Astrocyte of the cerebellum (primary cell): Measurements from ENCODE around the gene CACNA1A.
A peak's percentile ranks its signal among the peaks of the same experiment; 100 is the strongest.

Experiments
- DNase-seq: peaks from one replicate; pipeline ENCODE4 v3.0.0-alpha.2; 2011; ENCODE audit warnings: low read depth
- H3K4me3 ChIP-seq: 2 replicates; pipeline ENCODE4 v1.5.1; 2011; ENCODE audit warnings: mild to moderate bottlenecking, low read depth, low read length, moderate library complexity
- in situ Hi-C: cut with HindIII; loops from 2 replicates; pipeline ENCODE4 v1.10.0; 2017; ENCODE audit warnings: low sequenced_read_pairs
- TF ChIP-seq, protein P1 (sequence below): IDR thresholded peaks from 2 replicates; pipeline ENCODE4 v1.5.1; 2012; ENCODE audit warnings: low read length, low read depth, moderate library complexity, mild to moderate bottlenecking; ENCODE audit errors: missing control alignments

Gene CACNA1A

DNA sequence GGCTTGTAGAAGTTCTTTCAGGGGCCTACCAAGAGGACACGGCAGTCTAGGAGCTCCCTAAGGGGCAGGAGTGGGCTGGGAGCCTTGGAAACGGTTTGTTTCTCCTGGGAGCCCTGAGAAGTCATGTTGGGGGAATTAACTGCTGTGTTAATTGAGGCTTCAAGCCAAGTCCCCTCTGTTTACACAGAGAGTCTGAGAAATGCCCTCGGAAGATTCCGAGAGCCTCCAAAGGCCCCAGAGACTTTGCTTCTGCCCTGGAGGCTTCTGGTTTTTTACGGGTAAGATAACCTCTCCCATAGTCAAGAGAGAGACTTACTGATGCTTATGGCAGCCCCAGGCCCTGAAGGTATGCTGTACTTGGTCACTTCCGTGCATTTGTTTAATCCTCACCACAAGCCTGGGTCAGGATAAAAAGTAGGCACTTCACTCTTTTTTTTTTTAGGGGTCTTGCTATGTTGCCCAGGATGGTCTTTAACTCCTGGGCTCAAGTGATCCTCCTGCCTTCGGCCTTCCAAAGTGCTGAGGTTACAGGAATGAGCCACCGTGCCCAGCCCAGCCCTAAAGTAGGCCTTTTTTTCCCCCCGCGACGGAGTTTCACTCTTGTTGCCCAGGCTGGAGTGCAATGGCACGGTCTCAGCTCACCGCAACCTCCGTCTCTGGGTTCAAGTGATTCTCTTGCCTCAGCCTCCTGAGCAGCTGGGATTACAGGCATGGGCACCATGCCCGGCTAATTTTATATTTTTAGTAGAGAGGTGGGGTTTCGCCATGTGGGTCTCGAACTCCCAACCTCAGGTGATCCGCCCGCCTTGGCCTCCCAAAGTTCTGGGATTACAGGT, 340.9 kb downstream of the CACNA1A start:
- no peak overlapping the region for H3K4me3 ChIP-seq
- in situ Hi-C loops, result no loop called here
- TF ChIP-seq, protein P1, sequence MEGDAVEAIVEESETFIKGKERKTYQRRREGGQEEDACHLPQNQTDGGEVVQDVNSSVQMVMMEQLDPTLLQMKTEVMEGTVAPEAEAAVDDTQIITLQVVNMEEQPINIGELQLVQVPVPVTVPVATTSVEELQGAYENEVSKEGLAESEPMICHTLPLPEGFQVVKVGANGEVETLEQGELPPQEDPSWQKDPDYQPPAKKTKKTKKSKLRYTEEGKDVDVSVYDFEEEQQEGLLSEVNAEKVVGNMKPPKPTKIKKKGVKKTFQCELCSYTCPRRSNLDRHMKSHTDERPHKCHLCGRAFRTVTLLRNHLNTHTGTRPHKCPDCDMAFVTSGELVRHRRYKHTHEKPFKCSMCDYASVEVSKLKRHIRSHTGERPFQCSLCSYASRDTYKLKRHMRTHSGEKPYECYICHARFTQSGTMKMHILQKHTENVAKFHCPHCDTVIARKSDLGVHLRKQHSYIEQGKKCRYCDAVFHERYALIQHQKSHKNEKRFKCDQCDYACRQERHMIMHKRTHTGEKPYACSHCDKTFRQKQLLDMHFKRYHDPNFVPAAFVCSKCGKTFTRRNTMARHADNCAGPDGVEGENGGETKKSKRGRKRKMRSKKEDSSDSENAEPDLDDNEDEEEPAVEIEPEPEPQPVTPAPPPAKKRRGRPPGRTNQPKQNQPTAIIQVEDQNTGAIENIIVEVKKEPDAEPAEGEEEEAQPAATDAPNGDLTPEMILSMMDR, result no peak
- DNase-seq, result no peak

DNA sequence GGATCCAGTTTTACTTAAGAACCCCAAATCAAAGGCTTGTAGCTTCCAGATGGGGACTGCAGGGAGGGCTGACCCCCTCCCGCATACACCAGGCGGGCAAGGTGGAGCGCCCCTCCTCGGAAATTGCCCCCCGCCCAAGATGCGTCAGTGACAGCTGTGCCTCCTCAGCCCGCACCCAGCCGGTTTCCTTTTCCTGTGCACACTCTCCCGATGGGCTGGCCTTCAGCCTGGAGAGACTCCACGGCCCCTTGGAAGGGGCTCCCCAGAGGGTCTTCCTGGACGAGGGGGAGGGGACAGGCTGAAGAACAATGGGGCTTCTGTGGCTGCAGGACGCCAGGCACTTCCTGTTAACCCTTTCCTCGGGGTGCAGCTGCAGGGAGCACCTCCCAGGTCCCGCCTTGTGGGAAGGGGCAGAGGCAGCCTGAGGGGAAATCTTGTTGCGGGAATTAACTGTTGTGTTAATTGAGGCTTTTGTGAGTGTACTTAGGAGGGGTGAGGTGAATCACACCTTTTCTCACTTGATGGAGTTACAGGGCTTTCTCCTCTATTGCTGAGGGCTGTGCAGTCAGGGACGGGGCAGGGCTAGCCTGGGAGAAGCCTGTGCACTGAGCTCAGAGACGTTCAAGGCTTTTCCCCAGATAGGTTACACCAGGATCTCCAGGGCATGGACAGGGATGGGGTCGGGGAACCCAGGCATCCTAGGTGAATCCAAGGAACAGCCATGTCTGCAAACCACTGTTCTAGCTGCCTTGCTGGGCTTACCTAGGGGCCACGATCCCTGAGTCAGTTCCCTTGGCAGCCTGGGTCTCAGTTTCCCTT, 341.7 kb downstream of the CACNA1A start:
- H3K4me3 ChIP-seq, result no peak overlapping the region
- no peak for DNase-seq
- in situ Hi-C loops, result no loop called here

DNA sequence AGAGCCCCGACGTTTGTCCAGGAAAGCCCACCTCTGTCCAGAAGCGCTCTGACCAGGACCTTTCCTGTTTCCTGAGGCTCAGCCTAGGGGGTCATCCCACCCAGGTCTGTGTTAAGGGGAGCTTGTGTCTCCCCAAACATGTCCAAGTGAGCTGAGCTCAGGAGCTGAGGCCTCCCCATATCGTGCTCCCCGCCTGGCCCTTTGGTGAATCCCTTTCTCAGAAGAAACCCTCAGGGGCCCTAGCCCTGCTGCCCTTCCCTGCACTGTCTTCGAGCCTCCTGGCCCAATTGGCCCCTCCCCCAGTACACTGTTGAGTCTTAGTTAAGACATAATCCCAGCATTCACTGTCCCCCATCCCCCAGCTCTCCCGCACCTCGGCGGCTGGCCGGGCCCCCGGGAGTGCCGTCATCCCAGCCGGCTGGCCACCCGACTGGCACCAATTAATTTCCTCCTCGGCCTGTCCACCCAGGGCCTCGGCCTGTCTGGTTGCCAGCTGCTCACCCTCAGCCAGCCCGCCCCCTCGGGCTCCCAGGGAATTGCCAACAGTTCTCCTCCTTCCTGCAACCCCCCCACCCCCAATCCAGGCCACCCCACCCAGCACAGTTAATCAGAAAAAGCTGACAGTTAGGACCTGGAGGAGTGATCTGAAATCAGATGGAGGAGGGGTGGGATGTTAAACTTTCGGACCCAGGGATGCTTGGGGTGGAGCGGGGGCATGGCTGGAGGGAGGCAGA, 342.5 kb downstream of the CACNA1A start:
- H3K4me3 ChIP-seq, result no peak overlapping the region
- DNase-seq, result no peak
- TF ChIP-seq, protein P1, result no peak
- in situ Hi-C loops, result no loop called here

More for the DNA sequence above, 341.7 kb downstream of the CACNA1A start:
- TF ChIP-seq, protein P1, result no peak

DNA sequence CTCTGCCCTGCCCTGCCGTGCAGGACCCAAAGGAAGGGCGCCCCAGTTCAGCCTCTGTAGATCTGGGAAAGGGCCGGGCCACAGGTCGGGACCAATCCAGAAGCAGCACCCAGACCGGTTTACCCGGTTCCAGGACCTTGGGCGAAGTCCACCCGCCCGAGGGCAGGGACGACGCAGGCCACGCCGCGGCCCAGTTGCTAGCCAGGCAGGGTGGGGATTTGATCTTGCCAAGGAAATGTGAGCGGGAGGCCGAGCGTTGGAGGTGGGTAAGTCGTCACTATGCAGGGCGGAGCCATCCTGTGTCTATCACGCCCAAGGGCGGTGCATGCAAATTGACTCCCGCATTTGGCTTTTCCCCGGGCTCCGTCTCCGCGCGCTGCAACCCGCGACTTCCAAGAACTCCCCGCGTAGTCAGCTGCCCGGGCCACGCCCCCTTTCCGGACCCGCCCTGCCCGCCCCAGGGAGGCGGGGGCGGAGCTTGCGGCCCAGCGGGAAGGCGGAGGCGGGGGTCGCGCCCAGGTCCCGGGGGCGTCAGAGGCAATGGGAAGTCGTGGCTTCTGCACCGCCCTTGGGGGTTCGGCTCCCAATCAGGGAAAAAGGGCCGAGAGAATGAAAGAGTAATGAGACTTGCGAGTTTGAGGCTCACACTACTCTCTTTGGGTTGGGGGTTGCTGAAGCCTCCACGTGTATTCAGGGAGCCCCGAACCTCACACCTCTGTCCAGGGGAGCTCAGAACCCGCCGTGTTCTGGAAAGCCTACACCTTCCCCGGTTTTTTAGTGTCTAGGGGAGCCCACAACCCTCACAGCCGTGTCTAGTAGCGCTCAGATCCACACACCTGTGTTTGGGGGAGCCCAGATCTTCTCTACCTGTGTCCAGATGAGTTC, 343.3 kb downstream of the CACNA1A start:
- TF ChIP-seq, protein P1, result no peak
- H3K4me3 ChIP-seq, result peak overlapping the region; percentile 16
- DNase-seq, result peak; percentile 83
- in situ Hi-C loops, result no loop called here

GRCh38 chr19:13160557-13160956, 345.7 kb downstream of the CACNA1A start:
- in situ Hi-C loops, result no loop called here
- no peak for DNase-seq
- no peak overlapping the region for H3K4me3 ChIP-seq
- TF ChIP-seq, protein P1, result no peak
